ENCODE data around the gene ATP6V0D1. TPM values are rescaled to one million over a fixed set of nuclear protein-coding genes. Genes with fewer than 3 reads are reported as not detected.
A peak's percentile ranks its signal among the peaks of the same experiment; 100 is the strongest.

Gene ATP6V0D1
- total and polyA plus RNA-seq, 5 experiments from 2014 or later = 33.3 to 89.6 (median 74.7) TPM

- ATAC-seq (peak; percentile 59 to 66), DNase-seq (peak in 7 of 10 donors; percentile 21 to 39 (median 23))
- Mint-ChIP-seq H3K4me1 (peaks cover 4 to 24% (median 14%) of the 10 kb centered on the region in 4 donors), H3K4me3 (no peak overlapping the region), H3K36me3 (peaks cover 0 to 43% (median 0%) of the 10 kb centered on the region in 3 donors), H3K27me3 (no peaks in the 10 kb centered on the region), H3K9me3 (no peaks in the 10 kb centered on the region), H3K27ac (peak overlapping the region in 2 of 10 donors; percentile 40 to 58)
- POLR2A ChIA-PET = interaction anchor here (0.7 kb wide), 1 partner anchor 33 kb away, joined by 3 read pairs; no protein-coding TSS in a partner anchor
Measured at GRCh38 chr16:67447508-67448076, 33.4 kb downstream of the ATP6V0D1 start.

GRCh38 chr16:67446968-67447507 is 33.9 kb downstream of the ATP6V0D1 start:
- no peaks in the 10 kb centered on the region for H3K27me3 Mint-ChIP-seq
- POLR2A ChIA-PET = interaction anchor here (0.7 kb wide), 1 partner anchor 34 kb away, joined by 3 read pairs; no protein-coding TSS in a partner anchor
- H3K9me3 Mint-ChIP-seq = no peaks in the 10 kb centered on the region
- H3K4me3 Mint-ChIP-seq = no peak overlapping the region
- H3K4me1 Mint-ChIP-seq = peaks cover 4 to 24% (median 14%) of the 10 kb centered on the region in 4 donors
- ATAC-seq = no peak
- H3K36me3 Mint-ChIP-seq = peaks cover 0 to 43% (median 0%) of the 10 kb centered on the region in 3 donors
- DNase-seq = no peak
- peak overlapping the region in 4 of 10 donors; percentile 37 to 58 (median 48) for H3K27ac Mint-ChIP-seq

- Mint-ChIP-seq H3K4me1 (peaks cover 4 to 24% (median 12%) of the 10 kb centered on the region in 4 donors), H3K9me3 (no peaks in the 10 kb centered on the region), H3K36me3 (peaks cover 0 to 46% (median 0%) of the 10 kb centered on the region in 3 donors), H3K4me3 (no peak overlapping the region), H3K27ac (peak overlapping the region in 2 of 10 donors; percentile 37 to 53), H3K27me3 (no peaks in the 10 kb centered on the region)
- ATAC-seq (no peak), DNase-seq (no peak)
- POLR2A ChIA-PET = no interaction called here
Measured at GRCh38 chr16:67445913-67446907, 34.7 kb downstream of the ATP6V0D1 start.

GRCh38 chr16:67445441-67445912 is 35.5 kb downstream of the ATP6V0D1 start:
- POLR2A ChIA-PET = interaction anchor here (0.6 kb wide), 1 partner anchor 27 kb away, joined by 3 read pairs; no protein-coding TSS in a partner anchor

GRCh38 chr16:67445126-67445426 is 35.9 kb downstream of the ATP6V0D1 start:
- ATAC-seq (no peak), DNase-seq (no peak)
- peaks cover 0 to 43% (median 0%) of the 10 kb centered on the region in 3 donors for H3K36me3 Mint-ChIP-seq
- H3K4me3 Mint-ChIP-seq = no peak overlapping the region
- H3K9me3 Mint-ChIP-seq = no peaks in the 10 kb centered on the region
- POLR2A ChIA-PET = interaction anchor here (0.6 kb wide), 1 partner anchor 26 kb away, joined by 3 read pairs; no protein-coding TSS in a partner anchor
- H3K27ac Mint-ChIP-seq = peak overlapping the region in 3 of 10 donors; percentile 29 to 71 (median 41)
- no peaks in the 10 kb centered on the region for H3K27me3 Mint-ChIP-seq
- peaks cover 0 to 19% (median 7%) of the 10 kb centered on the region in 4 donors for H3K4me1 Mint-ChIP-seq

More at GRCh38 chr16:67445441-67445912, 35.5 kb downstream of the ATP6V0D1 start:
- no peak for ATAC-seq
- Mint-ChIP-seq H3K27ac (peak overlapping the region in 3 of 10 donors; percentile 29 to 71 (median 41)), H3K36me3 (peaks cover 0 to 43% (median 0%) of the 10 kb centered on the region in 3 donors), H3K27me3 (no peaks in the 10 kb centered on the region), H3K4me3 (no peak overlapping the region), H3K9me3 (no peaks in the 10 kb centered on the region), H3K4me1 (peaks cover 2 to 23% (median 9%) of the 10 kb centered on the region in 4 donors)
- no peak for DNase-seq

- peaks cover 0 to 43% (median 0%) of the 10 kb centered on the region in 3 donors for H3K36me3 Mint-ChIP-seq
- DNase-seq (no peak), ATAC-seq (no peak)
- POLR2A ChIA-PET = interaction anchor here (0.6 kb wide), 1 partner anchor 26 kb away, joined by 3 read pairs; no protein-coding TSS in a partner anchor
- no peaks in the 10 kb centered on the region for H3K27me3 Mint-ChIP-seq
- no peak overlapping the region for H3K4me3 Mint-ChIP-seq
- peaks cover 0 to 13% (median 6%) of the 10 kb centered on the region in 4 donors for H3K4me1 Mint-ChIP-seq
- H3K9me3 Mint-ChIP-seq = no peaks in the 10 kb centered on the region
- peak overlapping the region in 3 of 10 donors; percentile 22 to 71 (median 71) for H3K27ac Mint-ChIP-seq
Measured at GRCh38 chr16:67444259-67445125, 36.5 kb downstream of the ATP6V0D1 start.

GRCh38 chr16:67443265-67443664 is 37.7 kb downstream of the ATP6V0D1 start:
- Mint-ChIP-seq H3K9me3 (no peaks in the 10 kb centered on the region), H3K27ac (no peak overlapping the region), H3K36me3 (peaks cover 0 to 52% (median 2%) of the 10 kb centered on the region in 3 donors), H3K4me3 (no peak overlapping the region), H3K27me3 (no peaks in the 10 kb centered on the region), H3K4me1 (peaks cover 0 to 11% (median 6%) of the 10 kb centered on the region in 4 donors)
- no peak for DNase-seq
- no peak for ATAC-seq
- POLR2A ChIA-PET = no interaction called here

GRCh38 chr16:67442581-67443255 is 38.2 kb downstream of the ATP6V0D1 start:
- Mint-ChIP-seq H3K27me3 (no peaks in the 10 kb centered on the region), H3K27ac (no peak overlapping the region), H3K36me3 (peaks cover 0 to 54% (median 2%) of the 10 kb centered on the region in 3 donors), H3K4me3 (no peak overlapping the region), H3K4me1 (peaks cover 0 to 10% (median 6%) of the 10 kb centered on the region in 4 donors), H3K9me3 (no peaks in the 10 kb centered on the region)
- ATAC-seq (no peak), DNase-seq (no peak)
- POLR2A ChIA-PET = no interaction called here

- Mint-ChIP-seq H3K27me3 (no peaks in the 10 kb centered on the region), H3K4me3 (no peak overlapping the region), H3K27ac (peak overlapping the region in 4 of 10 donors; percentile 27 to 81 (median 54)), H3K36me3 (peaks cover 0 to 49% (median 2%) of the 10 kb centered on the region in 3 donors), H3K9me3 (no peaks in the 10 kb centered on the region), H3K4me1 (peaks cover 0 to 7% (median 5%) of the 10 kb centered on the region in 4 donors)
- DNase-seq (no peak), ATAC-seq (no peak)
- POLR2A ChIA-PET = no interaction called here
Measured at GRCh38 chr16:67441907-67442306, 39.0 kb downstream of the ATP6V0D1 start.

- Mint-ChIP-seq H3K4me3 (no peak overlapping the region), H3K9me3 (no peaks in the 10 kb centered on the region), H3K4me1 (peaks cover 0 to 5% (median under 1%) of the 10 kb centered on the region in 4 donors), H3K27ac (no peak overlapping the region), H3K27me3 (no peaks in the 10 kb centered on the region), H3K36me3 (peaks cover 0 to 45% (median 2%) of the 10 kb centered on the region in 3 donors)
- DNase-seq (no peak), ATAC-seq (no peak)
- POLR2A ChIA-PET = interaction anchor here (1.0 kb wide), 1 partner anchor 39 kb away, joined by 3 read pairs; the partner anchor contains the start of gene ATP6V0D1
Measured at GRCh38 chr16:67441271-67441753, 39.6 kb downstream of the ATP6V0D1 start.

GRCh38 chr16:67438824-67439393 is 42.0 kb downstream of the ATP6V0D1 start:
- Mint-ChIP-seq H3K27me3 (no peaks in the 10 kb centered on the region), H3K9me3 (no peaks in the 10 kb centered on the region), H3K4me1 (peaks cover 0 to 3% (median 0%) of the 10 kb centered on the region in 4 donors), H3K4me3 (no peak overlapping the region), H3K27ac (no peak overlapping the region), H3K36me3 (peaks cover 0 to 39% (median 2%) of the 10 kb centered on the region in 3 donors)
- no peak for DNase-seq
- no peak for ATAC-seq
- POLR2A ChIA-PET = no interaction called here

All from naive thymus-derived CD8-positive, alpha-beta T cell (primary cell).